CD4-positive, alpha-beta T cell (primary cell): ENCODE results near the gene ATP5PF. TPM values are rescaled to one million over a fixed set of nuclear protein-coding genes. Genes with fewer than 3 reads are reported as not detected.

Source experiments
- ATAC-seq: fragments of 200-7000 bp; cut with Tn5 transposase; one replicate; pipeline ENCODE4 v1.10.0; 2022; ENCODE audit warnings: mild to moderate bottlenecking; ENCODE audit not compliant: poor library complexity
- CTCF ChIA-PET: fragments of 350-600 bp; sonication (Branson Sonifier 250); formaldehyde crosslinking; loops from one replicate; lab custom pipeline; 2021; ENCODE audit warnings: antibody characterized with exemption, inconsistent platforms; lab: Charles Lee
- POLR2A ChIA-PET: fragments of 350-600 bp; sonication (Branson Sonifier 250); formaldehyde crosslinking; loops from one replicate; lab custom pipeline; 2021; ENCODE audit warnings: antibody characterized with exemption, inconsistent platforms; lab: Charles Lee
- DNase-seq, 14 experiments: peaks; one replicate each; pipeline ENCODE4 v3.0.0-alpha.2; 2013 to 2020; ENCODE audit warnings: mixed read lengths in 2 of 14
- H3K27ac ChIP-seq, 2 donors: one replicate each; pipeline versions ENCODE4 v1.5.1 to v1.7.0; 2013; ENCODE audit warnings: low read length in 2 of 2, low read depth in 1 of 2, mild to moderate bottlenecking in 1 of 2
- H3K27me3 ChIP-seq, 2 experiments: 1 replicate in 1 of 2; 2 replicates in 1 of 2; pipeline versions ENCODE4 v1.6.1 to v1.7.0; 2013; ENCODE audit warnings: low read length in 2 of 2, control low read depth in 1 of 2, mild to moderate bottlenecking in 1 of 2, moderate library complexity in 1 of 2; ENCODE audit not compliant: insufficient read depth in 2 of 2, control insufficient read depth in 1 of 2
- H3K36me3 ChIP-seq: one replicate; pipeline ENCODE4 v1.6.1; 2013; ENCODE audit warnings: low read length, control low read depth; ENCODE audit not compliant: insufficient read depth
- H3K4me1 ChIP-seq: one replicate; pipeline ENCODE4 v1.6.1; 2013; ENCODE audit warnings: low read length, control low read depth; ENCODE audit not compliant: insufficient read depth
- H3K4me3 ChIP-seq: one replicate; pipeline ENCODE4 v1.5.1; 2013; ENCODE audit warnings: mild to moderate bottlenecking, low read length, moderate library complexity
- H3K9me3 ChIP-seq, 2 experiments: 1 replicate in 1 of 2; 2 replicates in 1 of 2; pipeline versions ENCODE4 v1.6.1 to v1.7.0; 2013; ENCODE audit warnings: low read length in 2 of 2, mild to moderate bottlenecking in 2 of 2, control low read depth in 1 of 2, moderate library complexity in 1 of 2; ENCODE audit not compliant: control insufficient read depth in 1 of 2, insufficient read depth in 1 of 2
- H3K27ac Mint-ChIP-seq: one replicate; pipeline ENCODE4 v1.8.0; 2020; ENCODE audit warnings: mixed read lengths
- H3K27me3 Mint-ChIP-seq: one replicate; pipeline ENCODE4 v1.8.0; 2021; ENCODE audit warnings: mixed read lengths
- H3K36me3 Mint-ChIP-seq: one replicate; pipeline ENCODE4 v1.8.0; 2021; ENCODE audit warnings: low read depth, mixed read lengths
- H3K4me1 Mint-ChIP-seq: one replicate; pipeline ENCODE4 v1.8.0; 2021; ENCODE audit warnings: low read depth, mixed read lengths
- H3K4me3 Mint-ChIP-seq: one replicate; pipeline ENCODE4 v1.8.0; 2020; ENCODE audit warnings: mild to moderate bottlenecking, mixed read lengths
- H3K9me3 Mint-ChIP-seq: one replicate; pipeline ENCODE4 v1.8.0; 2020; ENCODE audit warnings: mixed read lengths
- intact Hi-C, 2 experiments: fragments of 100-400 bp; cut with DNase I in 1 of 2; cut with micrococcal nuclease in 1 of 2; formaldehyde crosslinking; loops; one replicate each; pipeline versions ENCODE4 v1.15.1 to v1.9.0; 2023 to 2025; cut with DNase I, micrococcal nuclease
- total RNA-seq, 174 experiments: library from RNA in 2 of 174; stranded (reverse) in 2 of 174; gene quantifications; one replicate each; pipeline ENCODE4 v1.2.3 and lab custom pipeline; 2021 to 2026
- TF ChIP-seq, protein P1 (sequence below): fragments of 200-600 bp; IDR thresholded peaks from one replicate; pipeline ENCODE4 v1.8.0; 2022; ENCODE audit warnings: antibody characterized with exemption, mild to moderate bottlenecking

Gene ATP5PF
- total RNA-seq, 2 experiments from 2014 or later: 26.7 to 30.3 TPM

DNA sequence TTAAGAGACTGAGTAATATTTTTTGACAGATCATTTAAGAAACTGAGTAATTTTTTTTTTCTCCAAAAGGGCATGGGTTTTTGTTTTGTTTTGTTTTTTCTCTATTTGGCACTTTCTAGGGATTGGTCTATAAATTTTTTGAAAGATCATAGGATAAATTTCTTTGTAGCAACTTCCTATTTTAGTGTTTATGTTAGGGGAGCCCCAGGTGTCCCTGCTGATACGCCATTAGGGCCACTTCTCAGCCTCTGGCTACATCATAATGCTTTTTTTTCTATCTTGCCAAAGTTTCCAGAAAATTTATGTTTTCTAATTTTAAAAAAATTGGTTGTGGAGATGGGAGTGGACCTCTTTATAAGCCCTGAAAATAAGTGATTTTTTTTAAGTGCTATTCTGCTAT lies 2.7 kb upstream of the ATP5PF start:
- no peaks in the 10 kb centered on the region for H3K9me3 Mint-ChIP-seq

GRCh38 chr21:25735646-25736597 lies 1.2 kb upstream of the ATP5PF start:
- intact Hi-C loops: loop anchor here (2.0 to 10.0 kb wide), 4 partner anchors 129 to 435 kb away; partner anchors contain the start of genes APP (in 1 of the 2) and MRPL39 (in 1 of the 2)
- Mint-ChIP-seq H3K9me3 (no peaks in the 10 kb centered on the region), H3K4me3 (peak overlapping the region; percentile 100), H3K27me3 (no peaks in the 10 kb centered on the region), H3K27ac (peak overlapping the region; percentile 97), H3K4me1 (peaks cover 70% of the 10 kb centered on the region), H3K36me3 (peaks cover 31% of the 10 kb centered on the region)
- ATAC-seq (no peak), DNase-seq (peak in 12 of 14 experiments; percentile 19 to 81 (median 66))
- CTCF ChIA-PET: interaction anchor here (1.0 kb wide), 1 partner anchor 435 kb away, joined by 4 read pairs; the partner anchor contains the start of gene APP
- no peaks in the 10 kb centered on the region for H3K9me3 ChIP-seq
- H3K27ac ChIP-seq: peak overlapping the region; percentile 90 to 93
- POLR2A ChIA-PET: interaction anchor here (0.5 to 2.8 kb wide), 13 partner anchors 7 to 433 kb away, joined by 3 to 32 read pairs (median 3); partner anchors contain the start of gene MRPL39
- H3K36me3 ChIP-seq: peaks cover 10% of the 10 kb centered on the region
- H3K4me3 ChIP-seq: peak overlapping the region; percentile 73
- no peaks in the 10 kb centered on the region for H3K27me3 ChIP-seq
- peaks cover 38% of the 10 kb centered on the region for H3K4me1 ChIP-seq
- TF ChIP-seq, protein P1, sequence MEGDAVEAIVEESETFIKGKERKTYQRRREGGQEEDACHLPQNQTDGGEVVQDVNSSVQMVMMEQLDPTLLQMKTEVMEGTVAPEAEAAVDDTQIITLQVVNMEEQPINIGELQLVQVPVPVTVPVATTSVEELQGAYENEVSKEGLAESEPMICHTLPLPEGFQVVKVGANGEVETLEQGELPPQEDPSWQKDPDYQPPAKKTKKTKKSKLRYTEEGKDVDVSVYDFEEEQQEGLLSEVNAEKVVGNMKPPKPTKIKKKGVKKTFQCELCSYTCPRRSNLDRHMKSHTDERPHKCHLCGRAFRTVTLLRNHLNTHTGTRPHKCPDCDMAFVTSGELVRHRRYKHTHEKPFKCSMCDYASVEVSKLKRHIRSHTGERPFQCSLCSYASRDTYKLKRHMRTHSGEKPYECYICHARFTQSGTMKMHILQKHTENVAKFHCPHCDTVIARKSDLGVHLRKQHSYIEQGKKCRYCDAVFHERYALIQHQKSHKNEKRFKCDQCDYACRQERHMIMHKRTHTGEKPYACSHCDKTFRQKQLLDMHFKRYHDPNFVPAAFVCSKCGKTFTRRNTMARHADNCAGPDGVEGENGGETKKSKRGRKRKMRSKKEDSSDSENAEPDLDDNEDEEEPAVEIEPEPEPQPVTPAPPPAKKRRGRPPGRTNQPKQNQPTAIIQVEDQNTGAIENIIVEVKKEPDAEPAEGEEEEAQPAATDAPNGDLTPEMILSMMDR: no peak

More for the DNA sequence above, 2.7 kb upstream of the ATP5PF start:
- ChIA-PET CTCF (no interaction called here), POLR2A (no interaction called here)
- H3K27ac ChIP-seq: no peak overlapping the region
- peaks cover 35% of the 10 kb centered on the region for H3K4me1 ChIP-seq
- TF ChIP-seq, protein P1: no peak
- intact Hi-C loops: loop anchor here in 1 of 2 experiments (10.0 kb wide), 2 partner anchors 173 to 283 kb away; no protein-coding TSS in a partner anchor
- no peaks in the 10 kb centered on the region for H3K27me3 Mint-ChIP-seq
- peaks cover 38% of the 10 kb centered on the region for H3K36me3 Mint-ChIP-seq
- no peak overlapping the region for H3K27ac Mint-ChIP-seq
- H3K36me3 ChIP-seq: peaks cover 11% of the 10 kb centered on the region
- H3K4me1 Mint-ChIP-seq: peaks cover 71% of the 10 kb centered on the region
- no peaks in the 10 kb centered on the region for H3K27me3 ChIP-seq
- H3K4me3 Mint-ChIP-seq: peak overlapping the region; percentile 65
- ATAC-seq (no peak), DNase-seq (no peak)
- no peak overlapping the region for H3K4me3 ChIP-seq
- H3K9me3 ChIP-seq: no peaks in the 10 kb centered on the region

DNA sequence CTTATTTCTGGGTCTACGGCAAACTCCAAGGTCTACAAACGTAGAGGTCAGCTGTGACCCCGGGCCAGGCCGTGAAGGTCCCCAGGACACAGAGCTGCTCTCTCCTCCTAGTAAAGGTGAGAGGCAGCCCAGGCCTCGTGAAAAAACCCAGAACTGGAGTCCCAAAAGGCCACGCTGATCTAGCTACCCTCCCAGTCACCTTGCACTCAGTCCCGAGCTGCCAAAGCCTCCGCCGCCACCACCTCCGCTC lies 125 bp downstream of the ATP5PF start:
- no peaks in the 10 kb centered on the region for H3K27me3 Mint-ChIP-seq
- ATAC-seq (no peak), DNase-seq (no peak)
- Histone ChIP-seq H3K27ac (peak overlapping the region; percentile 90 to 93), H3K9me3 (no peaks in the 10 kb centered on the region), H3K4me1 (peaks cover 35% of the 10 kb centered on the region), H3K36me3 (peaks cover 12% of the 10 kb centered on the region), H3K27me3 (no peaks in the 10 kb centered on the region), H3K4me3 (peak overlapping the region; percentile 73)
- H3K36me3 Mint-ChIP-seq: peaks cover 39% of the 10 kb centered on the region
- peak overlapping the region; percentile 98 for H3K4me3 Mint-ChIP-seq
- POLR2A ChIA-PET: interaction anchor here (0.6 to 2.8 kb wide), 20 partner anchors 8 to 435 kb away, joined by 3 to 32 read pairs (median 4); partner anchors contain the start of genes JAM2 and MRPL39
- peak overlapping the region; percentile 97 for H3K27ac Mint-ChIP-seq
- TF ChIP-seq, protein P1: no peak
- CTCF ChIA-PET: interaction anchor here (1.0 to 1.7 kb wide), 3 partner anchors 14 to 436 kb away, joined by 3 to 8 read pairs (median 4); partner anchors contain the start of gene APP
- H3K9me3 Mint-ChIP-seq: no peaks in the 10 kb centered on the region
- H3K4me1 Mint-ChIP-seq: peaks cover 67% of the 10 kb centered on the region
- intact Hi-C loops: loop anchor here (1.0 to 10.0 kb wide), 6 partner anchors 126 to 438 kb away; partner anchors contain the start of genes APP (in 2 of the 2) and MRPL39 (in 1 of the 2)
